ENCODE data around the gene FGB. TPM values are rescaled to one million over a fixed set of nuclear protein-coding genes. Genes with fewer than 3 reads are reported as not detected.

The FGB gene
- total and polyA plus RNA-seq, 12 donors, result 0.11 to 8.8 (median 1.4) TPM; not detected in 5

DNA sequence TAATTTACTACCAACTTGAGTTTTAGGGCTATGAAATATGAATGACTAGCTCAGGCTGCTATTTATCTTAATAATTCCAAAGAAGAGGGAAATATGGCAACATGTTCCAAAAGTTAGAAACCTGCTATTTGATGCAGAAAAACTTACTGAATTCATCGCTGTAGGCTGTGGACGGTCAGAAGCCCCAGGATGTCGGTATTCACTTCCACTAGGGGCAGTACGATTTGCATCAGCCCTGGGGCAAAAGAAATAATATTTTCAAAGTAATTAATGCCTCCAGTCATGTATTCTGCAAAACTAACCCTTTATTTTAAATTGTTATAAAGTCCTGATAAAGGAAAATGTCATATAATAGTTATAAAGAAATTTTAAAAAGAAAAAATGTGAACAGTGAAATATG is 17.1 kb upstream of the FGB start:
- peaks cover 0 to 70% of the 10 kb centered on the region in 2 donors for H3K36me3 ChIP-seq (replicated peaks in 1 of 2)
- no peak for DNase-seq

DNA sequence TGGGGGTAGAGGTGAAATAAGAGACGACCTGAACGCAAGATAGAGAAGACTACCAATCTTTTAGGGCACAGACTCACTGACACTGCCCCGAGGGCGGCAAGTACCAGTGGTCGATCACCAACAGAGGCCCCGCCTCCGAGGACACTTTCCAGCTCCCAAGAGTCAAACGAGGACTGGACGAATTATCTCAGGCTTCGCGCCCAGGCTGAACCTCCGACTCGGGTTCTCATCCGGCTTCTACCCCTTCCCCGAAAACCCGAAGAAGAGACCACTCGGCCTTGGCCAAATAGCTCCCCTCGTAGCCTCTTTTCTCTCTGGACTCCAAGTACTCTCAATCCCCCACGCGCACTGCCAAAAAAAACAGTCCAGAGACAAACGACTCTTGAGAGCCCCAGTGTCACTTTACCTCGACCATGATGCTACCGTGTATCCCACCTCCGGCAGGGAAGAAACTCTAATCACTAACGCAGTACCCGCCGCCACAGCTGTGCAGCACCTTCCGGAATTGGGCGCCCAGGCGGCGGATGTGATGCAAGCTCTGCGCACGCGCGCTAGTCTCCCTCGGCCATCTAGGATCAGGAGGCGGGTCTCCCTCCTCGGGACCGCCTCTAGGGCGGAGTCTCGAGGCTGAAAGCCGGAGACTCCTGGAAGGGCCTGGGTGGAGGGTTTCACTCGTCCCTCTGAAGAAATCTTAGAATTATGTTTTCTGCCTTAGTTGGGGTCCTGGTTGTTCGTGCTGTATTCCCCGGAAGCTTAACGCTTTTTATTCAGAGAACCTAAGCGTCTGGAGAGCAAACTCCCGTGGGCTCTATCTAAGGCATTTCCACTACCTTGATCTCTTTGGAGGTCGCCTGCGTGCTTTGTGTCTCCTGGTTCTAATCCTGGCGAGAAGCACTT is 12.7 kb upstream of the FGB start, which contains the start of gene PLRG1:
TSS of gene PLRG1 (minus strand) at position 507 of the 897 bp plus-strand sequence. CDS start at position 415, 92 bp downstream.
- Histone ChIP-seq H3K4me3 (peak within 1 kb of the TSS; percentile 11 to 92 (median 54)), H3K36me3 (replicated peaks in 1 of 2) (peaks cover 0 to 25% of the 10 kb centered on the region in 2 donors), H3K9me3 (replicated peaks in 1 of 3) (no peaks in the 10 kb centered on the region), H3K4me1 (replicated peaks in 1 of 2) (peaks cover 6 to 18% of the 10 kb centered on the region in 2 donors), H3K27ac (peak within 1 kb of the TSS in 4 of 5 donors; percentile 33 to 81 (median 66)), H3K27me3 (no peaks in the 10 kb centered on the region)
- 0 to 2% (median 1%) methylated on average over 13 to 51 of the region's 51 CpGs for WGBS, 4 donors
- DNase-seq, result peak; percentile 96 to 98 (median 97)
- TF ChIP-seq POLR2A (IDR thresholded peaks at IDR 0.05), result peak; percentile 33 to 72
- TF ChIP-seq, protein P1, sequence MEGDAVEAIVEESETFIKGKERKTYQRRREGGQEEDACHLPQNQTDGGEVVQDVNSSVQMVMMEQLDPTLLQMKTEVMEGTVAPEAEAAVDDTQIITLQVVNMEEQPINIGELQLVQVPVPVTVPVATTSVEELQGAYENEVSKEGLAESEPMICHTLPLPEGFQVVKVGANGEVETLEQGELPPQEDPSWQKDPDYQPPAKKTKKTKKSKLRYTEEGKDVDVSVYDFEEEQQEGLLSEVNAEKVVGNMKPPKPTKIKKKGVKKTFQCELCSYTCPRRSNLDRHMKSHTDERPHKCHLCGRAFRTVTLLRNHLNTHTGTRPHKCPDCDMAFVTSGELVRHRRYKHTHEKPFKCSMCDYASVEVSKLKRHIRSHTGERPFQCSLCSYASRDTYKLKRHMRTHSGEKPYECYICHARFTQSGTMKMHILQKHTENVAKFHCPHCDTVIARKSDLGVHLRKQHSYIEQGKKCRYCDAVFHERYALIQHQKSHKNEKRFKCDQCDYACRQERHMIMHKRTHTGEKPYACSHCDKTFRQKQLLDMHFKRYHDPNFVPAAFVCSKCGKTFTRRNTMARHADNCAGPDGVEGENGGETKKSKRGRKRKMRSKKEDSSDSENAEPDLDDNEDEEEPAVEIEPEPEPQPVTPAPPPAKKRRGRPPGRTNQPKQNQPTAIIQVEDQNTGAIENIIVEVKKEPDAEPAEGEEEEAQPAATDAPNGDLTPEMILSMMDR (IDR thresholded peaks at IDR 0.05), result peak in 5 of 6 experiments; percentile 33 to 65 (median 46)
- intact Hi-C loops (cut with DNase I), result loop anchor here in 1 of 2 donors (5.0 kb wide), 1 partner anchor 72 kb away; no protein-coding TSS in a partner anchor

More for the DNA sequence above, 17.1 kb upstream of the FGB start:
- H3K27me3 ChIP-seq, result no peaks in the 10 kb centered on the region
- no peak overlapping the region for H3K4me3 ChIP-seq
- TF ChIP-seq, protein P1 (IDR thresholded peaks at IDR 0.05), result no peak
- TF ChIP-seq POLR2A (IDR thresholded peaks at IDR 0.05), result no peak
- peaks cover 6 to 16% of the 10 kb centered on the region in 2 donors for H3K4me1 ChIP-seq (replicated peaks in 1 of 2)
- no peak overlapping the region for H3K27ac ChIP-seq
- WGBS, 4 donors, result 89 to 92% (median 91%) methylated on average over 4 of the region's 4 CpGs
- intact Hi-C loops (cut with DNase I), result no loop called here
- no peaks in the 10 kb centered on the region for H3K9me3 ChIP-seq (replicated peaks in 1 of 3)

DNA sequence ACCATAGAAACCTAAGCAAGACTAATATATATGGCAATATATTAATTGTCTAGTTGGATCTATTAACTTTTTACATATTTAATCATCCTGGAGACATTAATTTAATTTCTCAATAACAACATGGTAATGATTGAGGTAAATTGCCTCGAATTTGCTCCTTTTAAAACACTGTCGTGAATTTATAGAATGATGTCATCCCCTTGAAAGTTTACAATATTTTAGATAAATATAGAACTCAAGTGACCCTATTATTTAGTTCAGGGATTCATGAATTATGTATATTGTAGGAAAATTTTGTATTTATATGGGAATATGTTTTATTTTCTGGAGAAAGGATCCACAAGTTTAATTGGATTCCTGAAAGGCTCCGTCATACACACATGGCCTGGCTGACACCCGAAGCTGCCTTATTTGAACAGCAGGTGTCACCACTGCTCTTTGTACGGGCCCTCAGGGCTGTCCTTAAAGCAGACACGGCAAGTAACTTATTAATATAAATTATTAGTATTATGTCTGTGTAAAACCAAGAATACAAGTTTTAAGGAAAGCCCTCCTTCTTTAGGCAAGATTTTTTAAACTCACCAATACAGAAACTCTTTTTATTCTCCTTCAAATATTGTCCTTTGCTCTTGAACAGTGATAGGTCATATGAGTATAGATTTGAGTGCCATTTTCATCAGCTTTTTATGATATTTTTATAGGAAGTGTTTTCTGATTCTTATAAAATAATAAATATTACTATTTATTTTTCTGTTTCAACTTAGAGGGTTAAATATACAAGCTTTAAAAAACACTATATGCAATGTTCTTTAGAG is 10.7 kb upstream of the FGB start:
- peaks cover 6 to 18% of the 10 kb centered on the region in 2 donors for H3K4me1 ChIP-seq (replicated peaks in 1 of 2)
- peak; percentile 67 to 92 (median 81) for DNase-seq
- 12 to 23% (median 18%) methylated on average over 6 of the region's 6 CpGs for WGBS, 4 donors
- H3K36me3 ChIP-seq (replicated peaks in 1 of 2), result peaks cover 0 to 7% of the 10 kb centered on the region in 2 donors
- no peak for TF ChIP-seq POLR2A (IDR thresholded peaks at IDR 0.05)
- TF ChIP-seq, protein P1 (IDR thresholded peaks at IDR 0.05), result peak; percentile 47 to 83 (median 67)
- H3K4me3 ChIP-seq, result no peak overlapping the region
- H3K27me3 ChIP-seq, result no peaks in the 10 kb centered on the region
- H3K9me3 ChIP-seq (replicated peaks in 1 of 3), result no peaks in the 10 kb centered on the region
- H3K27ac ChIP-seq, result no peak overlapping the region
- intact Hi-C loops (cut with DNase I), result loop anchor here in 1 of 2 donors (5.0 kb wide), 1 partner anchor 70 kb away; no protein-coding TSS in a partner anchor

DNA sequence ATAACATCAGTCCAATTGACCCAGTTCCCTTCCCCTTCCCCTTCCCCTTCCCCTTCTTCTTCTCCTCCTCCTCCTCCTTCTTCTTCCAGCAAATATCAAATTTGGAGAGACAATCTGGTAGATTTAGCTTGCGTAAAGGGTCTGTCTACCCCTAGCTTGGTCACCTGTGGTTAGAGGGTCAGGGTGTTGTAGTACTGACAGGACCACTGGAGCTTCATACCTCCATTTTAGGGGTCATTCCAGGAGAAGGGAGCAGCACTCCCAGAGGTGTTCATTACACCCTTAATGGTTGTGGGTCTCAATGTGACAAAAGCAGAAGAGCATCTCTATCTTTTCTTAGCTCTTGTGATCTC is 3.7 kb upstream of the FGB start:
- Histone ChIP-seq H3K4me3 (no peak overlapping the region), H3K4me1 (replicated peaks in 1 of 2) (no peaks in the 10 kb centered on the region), H3K9me3 (replicated peaks in 1 of 3) (no peaks in the 10 kb centered on the region), H3K27me3 (no peaks in the 10 kb centered on the region), H3K27ac (no peak overlapping the region), H3K36me3 (replicated peaks in 1 of 2) (no peaks in the 10 kb centered on the region)
- TF ChIP-seq POLR2A (IDR thresholded peaks at IDR 0.05), result no peak
- TF ChIP-seq, protein P1 (IDR thresholded peaks at IDR 0.05), result no peak
- intact Hi-C loops (cut with DNase I), result loop anchor here in 1 of 2 donors (5.0 kb wide), 1 partner anchor 63 kb away; no protein-coding TSS in a partner anchor
- DNase-seq, result no peak
- 61 to 100% (median 82%) methylated on average over 1 of the region's 1 CpG for WGBS, 4 donors
